ENCODE data around the gene MED15. TPM values are rescaled to one million over a fixed set of nuclear protein-coding genes. Genes with fewer than 3 reads are reported as not detected.
"Not testable (repeated sequence)": the region's sequence is repeated elsewhere in the genome, so short reads cannot be mapped to it uniquely, and the experiment has no call there.

MED15 gene
- total RNA-seq, 1 donor from 2014 or later: 11.4 TPM

- H3K36me3 Mint-ChIP-seq: no peaks in the 10 kb centered on the region
- no peaks in the 10 kb centered on the region for H3K4me1 ChIP-seq
- no peak overlapping the region for H3K9ac ChIP-seq
- H3K4me3 ChIP-seq: no peak overlapping the region
- no peaks in the 10 kb centered on the region for H3K27me3 ChIP-seq
- no peaks in the 10 kb centered on the region for H3F3A ChIP-seq (ENCODE audit: low read depth)
- H3K27ac ChIP-seq: no peak overlapping the region
- peaks cover 13% of the 10 kb centered on the region for H3K4me1 Mint-ChIP-seq
- peaks cover 9% of the 10 kb centered on the region for H3K27me3 Mint-ChIP-seq (ENCODE audit: insufficient read depth, low read depth)
- H4K20me1 ChIP-seq (ENCODE audit: low read depth): no peaks in the 10 kb centered on the region
- H3K9me3 ChIP-seq (ENCODE audit: low read depth): no peaks in the 10 kb centered on the region
- H3K27ac Mint-ChIP-seq: no peak overlapping the region
- no peak for DNase-seq (ENCODE audit: low spot score)
- no peak overlapping the region for H3K4me3 Mint-ChIP-seq
- TF ChIP-seq EZH2phosphoT487 (IDR thresholded peaks at IDR 0.05) (no peak), EZH2 (IDR thresholded peaks at IDR 0.05) (no peak), CTCF (IDR thresholded peaks at IDR 0.05) (no peak)
- no peaks in the 10 kb centered on the region for H3K79me2 ChIP-seq (ENCODE audit: low read depth)
- no peak overlapping the region for H2AFZ ChIP-seq (replicated peaks)
- H3K9me3 Mint-ChIP-seq: no peaks in the 10 kb centered on the region
- no peak overlapping the region for H3K4me2 ChIP-seq
- no peaks in the 10 kb centered on the region for H3K36me3 ChIP-seq
Measured at GRCh38 chr22:20616451-20617043, 109.1 kb downstream of the MED15 start.

GRCh38 chr22:20618488-20618887 is 111.1 kb downstream of the MED15 start:
- H3K27me3 ChIP-seq: no peaks in the 10 kb centered on the region
- no peak overlapping the region for H3K4me2 ChIP-seq
- no peak overlapping the region for H3K27ac ChIP-seq
- no peak for DNase-seq (ENCODE audit: low spot score)
- Mint-ChIP-seq H3K27me3 (ENCODE audit: insufficient read depth, low read depth) (peaks cover 9% of the 10 kb centered on the region), H3K4me3 (no peak overlapping the region), H3K36me3 (no peaks in the 10 kb centered on the region), H3K4me1 (peaks cover 13% of the 10 kb centered on the region), H3K27ac (peak overlapping the region; percentile 6), H3K9me3 (no peaks in the 10 kb centered on the region)
- H3K9me3 ChIP-seq (ENCODE audit: low read depth): no peaks in the 10 kb centered on the region
- no peaks in the 10 kb centered on the region for H3K36me3 ChIP-seq
- TF ChIP-seq EZH2 (IDR thresholded peaks at IDR 0.05) (no peak), CTCF (IDR thresholded peaks at IDR 0.05) (no peak), EZH2phosphoT487 (IDR thresholded peaks at IDR 0.05) (no peak)
- H2AFZ ChIP-seq (replicated peaks): no peak overlapping the region
- H3K4me1 ChIP-seq: no peaks in the 10 kb centered on the region
- H3F3A ChIP-seq (ENCODE audit: low read depth): no peaks in the 10 kb centered on the region
- no peaks in the 10 kb centered on the region for H4K20me1 ChIP-seq (ENCODE audit: low read depth)
- H3K9ac ChIP-seq: no peak overlapping the region
- H3K4me3 ChIP-seq: no peak overlapping the region
- no peaks in the 10 kb centered on the region for H3K79me2 ChIP-seq (ENCODE audit: low read depth)

GRCh38 chr22:20619045-20619892 is 111.9 kb downstream of the MED15 start:
- DNase-seq (ENCODE audit: low spot score): no peak
- no peaks in the 10 kb centered on the region for H3K9me3 Mint-ChIP-seq
- Histone ChIP-seq H3K9me3 (ENCODE audit: low read depth) (no peaks in the 10 kb centered on the region), H2AFZ (replicated peaks) (no peak overlapping the region), H3K79me2 (ENCODE audit: low read depth) (no peaks in the 10 kb centered on the region), H3K27me3 (no peaks in the 10 kb centered on the region), H3K4me1 (no peaks in the 10 kb centered on the region), H3K27ac (no peak overlapping the region), H3K4me3 (no peak overlapping the region), H3K4me2 (no peak overlapping the region), H4K20me1 (ENCODE audit: low read depth) (no peaks in the 10 kb centered on the region), H3K36me3 (no peaks in the 10 kb centered on the region), H3F3A (ENCODE audit: low read depth) (no peaks in the 10 kb centered on the region), H3K9ac (no peak overlapping the region)
- H3K27ac Mint-ChIP-seq: peak overlapping the region; percentile 6
- peaks cover 13% of the 10 kb centered on the region for H3K4me1 Mint-ChIP-seq
- peaks cover 6% of the 10 kb centered on the region for H3K27me3 Mint-ChIP-seq (ENCODE audit: insufficient read depth, low read depth)
- TF ChIP-seq EZH2phosphoT487 (IDR thresholded peaks at IDR 0.05) (no peak), CTCF (IDR thresholded peaks at IDR 0.05) (no peak), EZH2 (IDR thresholded peaks at IDR 0.05) (no peak)
- no peaks in the 10 kb centered on the region for H3K36me3 Mint-ChIP-seq
- no peak overlapping the region for H3K4me3 Mint-ChIP-seq

- peaks cover 10% of the 10 kb centered on the region for H3K4me1 Mint-ChIP-seq
- H3K4me2 ChIP-seq, H3K27ac Mint-ChIP-seq: not testable (repeated sequence)
Measured at GRCh38 chr22:20619893-20620194, 112.4 kb downstream of the MED15 start.

More at GRCh38 chr22:20619893-20620194, 112.4 kb downstream of the MED15 start:
- H3K9ac ChIP-seq; H4K20me1 ChIP-seq (ENCODE audit: low read depth); H3F3A ChIP-seq (ENCODE audit: low read depth); H3K27ac ChIP-seq; H3K4me3 Mint-ChIP-seq; H2AFZ ChIP-seq (replicated peaks); H3K27me3 Mint-ChIP-seq (ENCODE audit: insufficient read depth, low read depth); H3K79me2 ChIP-seq (ENCODE audit: low read depth); H3K9me3 ChIP-seq (ENCODE audit: low read depth); H3K36me3 Mint-ChIP-seq; H3K9me3 Mint-ChIP-seq; H3K36me3 ChIP-seq; DNase-seq (ENCODE audit: low spot score); H3K4me1 ChIP-seq; H3K4me3 ChIP-seq; H3K27me3 ChIP-seq: not testable (repeated sequence)

Data from neural progenitor cell (in vitro differentiated cells).